Stimulated activated CD4-positive, alpha-beta T cell treated with anti-CD3 and anti-CD28 coated beads, TNF-alpha, amount 100 ng/mL, for 1 hour (primary cell): Measurements from ENCODE around the gene GABBR2.

Experiments
- DNase-seq, 3 donors: peaks; one replicate each; pipeline ENCODE4 v3.0.0-alpha.2; 2020; ENCODE audit warnings: low read depth in 3 of 3, low spot score in 1 of 3

The GABBR2 gene

DNA sequence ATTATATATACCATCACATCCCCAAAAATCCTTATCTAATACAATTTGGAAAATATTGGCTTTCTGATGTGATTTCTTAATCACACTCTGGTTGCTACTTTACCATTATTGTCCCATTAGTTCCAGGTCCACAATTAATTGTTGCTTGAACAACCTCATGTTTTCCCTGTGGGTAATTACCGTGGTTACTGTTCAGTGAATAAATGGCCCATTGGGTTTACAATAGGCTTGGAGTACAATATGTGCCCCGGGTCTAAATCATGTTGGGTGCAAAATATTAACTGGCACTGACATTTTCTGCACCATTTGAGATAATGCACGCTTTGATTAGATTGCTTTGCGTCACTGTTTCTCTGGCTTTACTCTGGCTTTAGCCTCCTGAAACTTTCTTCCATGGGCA is 163.7 kb downstream of the GABBR2 start:
- DNase-seq: no peak

DNA sequence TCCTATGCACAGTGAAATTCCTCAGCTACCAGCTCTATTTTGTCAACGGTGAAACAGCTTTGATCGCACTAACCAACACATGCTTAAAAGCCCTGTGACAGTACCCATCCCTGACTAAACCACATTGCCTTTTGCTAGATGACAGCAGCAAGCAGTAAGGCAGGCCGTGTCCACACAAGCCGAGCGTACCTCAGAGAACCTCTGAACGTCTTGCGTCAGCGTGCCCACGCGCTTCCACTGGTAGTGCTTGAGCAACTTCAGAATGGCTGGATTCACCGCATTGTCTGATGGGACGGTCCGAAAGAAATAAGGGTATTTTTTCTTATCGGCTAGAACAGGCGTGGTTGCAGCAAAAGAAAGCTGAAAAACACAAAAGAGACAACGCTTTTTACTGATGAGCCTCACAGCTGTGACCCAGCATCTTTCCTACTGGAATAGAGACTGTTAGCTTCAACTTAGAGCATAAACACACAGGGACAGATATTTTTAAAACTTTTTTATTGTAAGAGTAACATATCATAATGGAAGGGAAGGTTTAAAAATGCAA is 167.0 kb downstream of the GABBR2 start:
- DNase-seq: no peak

DNA sequence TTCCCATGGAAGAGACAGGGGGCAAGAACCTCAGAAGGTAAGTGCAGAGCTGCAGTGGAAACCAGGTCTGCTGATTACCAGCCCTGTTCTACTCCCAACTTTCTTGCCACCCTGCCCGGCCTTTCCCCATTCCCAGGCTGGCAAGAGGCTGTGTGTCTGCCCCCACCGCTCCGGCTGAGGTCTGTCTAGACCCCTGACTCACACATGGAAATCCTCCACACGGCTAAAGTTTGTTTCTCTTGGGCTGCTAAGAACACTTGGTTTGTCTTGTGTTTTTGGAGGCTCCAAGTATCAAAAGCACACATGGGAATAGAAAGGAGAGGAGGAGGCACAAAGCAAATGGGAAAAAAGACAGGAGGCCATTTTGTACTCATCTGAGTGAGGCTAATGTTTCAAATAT is 168.3 kb downstream of the GABBR2 start:
- no peak for DNase-seq

DNA sequence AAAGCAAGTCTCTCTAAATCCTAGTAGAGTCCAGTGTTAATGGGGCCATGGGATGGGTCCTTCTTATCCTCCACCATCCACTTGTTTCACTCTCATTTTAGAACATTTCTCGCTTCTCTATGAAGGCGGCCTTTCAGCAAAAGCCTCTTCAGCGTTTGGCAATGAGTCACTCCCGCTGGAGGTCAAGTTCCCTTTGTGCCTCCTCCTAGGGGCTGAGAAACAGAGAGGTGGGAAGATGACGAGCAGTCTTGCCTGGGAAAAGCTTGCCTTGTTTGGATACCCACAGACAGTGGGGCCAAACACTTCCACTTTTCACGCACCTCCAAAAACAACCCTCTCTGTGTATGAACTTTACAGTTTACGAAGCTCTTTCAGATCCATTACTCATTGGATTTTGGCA is 168.8 kb downstream of the GABBR2 start:
- DNase-seq: no peak

DNA sequence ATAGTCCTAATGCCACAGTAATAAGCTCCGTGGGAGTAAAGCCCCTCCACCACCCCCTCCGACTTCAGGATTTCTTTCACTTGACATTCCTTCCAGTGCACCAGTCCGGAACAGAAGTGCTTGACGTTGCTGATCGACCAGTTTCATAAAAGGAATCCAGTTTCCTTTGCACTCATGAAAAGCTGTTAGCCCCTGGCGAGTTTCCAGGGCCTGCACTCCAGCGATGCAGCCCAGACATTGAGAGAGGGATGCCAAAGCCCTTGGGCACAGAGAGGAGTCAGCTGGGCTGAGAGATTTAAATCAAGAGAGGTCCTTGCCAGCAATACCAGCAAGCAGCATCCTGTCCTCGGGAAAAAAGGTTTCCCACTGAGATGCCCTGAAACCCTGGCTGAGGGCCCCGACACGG is 170.1 kb downstream of the GABBR2 start:
- no peak for DNase-seq

DNA sequence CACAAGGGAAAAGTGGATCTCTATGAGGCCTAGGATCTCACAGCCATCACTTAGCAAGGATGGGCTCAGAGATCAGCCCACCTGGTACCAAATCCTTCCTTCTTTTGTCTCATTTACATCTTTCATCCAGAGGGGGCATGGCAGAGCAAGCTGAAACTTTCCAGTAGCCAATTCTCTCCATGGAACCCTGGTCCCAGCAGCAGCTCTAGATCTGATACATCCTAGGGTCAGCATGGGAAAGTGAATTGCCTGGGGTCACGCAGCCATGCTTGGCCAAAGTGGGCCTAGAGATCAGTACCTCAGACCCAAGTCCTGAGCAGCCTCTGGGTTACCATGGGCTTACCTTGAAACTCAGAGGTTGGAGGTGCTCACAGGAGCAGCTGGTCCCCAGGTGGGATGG is 170.5 kb downstream of the GABBR2 start:
- no peak for DNase-seq

DNA sequence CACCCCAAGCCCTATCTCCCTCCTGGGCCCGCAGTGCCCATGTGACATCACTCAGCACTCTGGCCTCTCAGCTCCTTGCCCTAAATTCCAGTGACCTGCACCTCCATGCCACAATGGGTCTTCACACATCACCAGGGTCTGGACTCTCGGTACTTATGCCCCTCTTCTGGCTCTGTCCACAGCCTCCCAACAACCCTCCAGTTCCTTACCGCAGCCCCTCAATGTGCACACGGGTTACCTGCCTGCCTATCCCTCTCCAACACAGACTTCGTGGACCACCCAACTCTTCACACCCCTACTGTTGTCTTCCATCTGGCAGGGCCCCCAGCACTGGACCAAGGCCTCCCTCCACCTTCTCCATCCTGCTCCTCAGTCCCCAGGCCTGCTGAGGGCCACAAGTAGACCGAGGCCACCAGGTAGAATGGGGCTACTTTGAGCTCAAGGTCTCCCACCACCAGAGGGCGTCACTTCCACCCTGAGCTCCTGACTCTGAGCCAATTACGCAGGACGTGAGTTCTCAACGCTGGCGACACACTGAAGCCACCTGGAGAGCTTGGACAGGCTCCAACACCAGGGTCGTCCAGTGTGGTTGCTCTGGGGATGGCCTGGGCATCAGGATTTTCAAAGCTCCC is 172.1 kb downstream of the GABBR2 start:
- DNase-seq: no peak

DNA sequence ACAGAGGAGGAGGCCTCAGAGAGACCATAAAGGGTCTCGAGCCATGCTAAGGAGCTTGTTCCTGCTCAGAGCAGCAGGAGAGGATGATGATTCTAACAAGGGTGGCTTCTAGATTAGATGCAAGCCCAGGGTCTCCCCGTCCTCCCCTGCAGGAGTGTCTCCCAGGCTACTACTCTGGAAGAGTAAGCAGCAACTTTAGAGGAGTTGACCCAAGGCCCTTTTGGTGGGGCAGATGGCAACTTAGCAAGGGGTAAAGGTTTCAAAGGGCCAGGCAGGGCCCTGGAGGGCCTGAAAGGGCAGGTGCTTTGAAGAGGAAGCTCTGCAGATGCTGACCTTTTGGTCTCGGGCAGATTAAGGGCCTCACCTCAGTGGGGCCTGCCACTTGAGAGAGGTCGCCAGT is 174.9 kb downstream of the GABBR2 start:
- DNase-seq: no peak

DNA sequence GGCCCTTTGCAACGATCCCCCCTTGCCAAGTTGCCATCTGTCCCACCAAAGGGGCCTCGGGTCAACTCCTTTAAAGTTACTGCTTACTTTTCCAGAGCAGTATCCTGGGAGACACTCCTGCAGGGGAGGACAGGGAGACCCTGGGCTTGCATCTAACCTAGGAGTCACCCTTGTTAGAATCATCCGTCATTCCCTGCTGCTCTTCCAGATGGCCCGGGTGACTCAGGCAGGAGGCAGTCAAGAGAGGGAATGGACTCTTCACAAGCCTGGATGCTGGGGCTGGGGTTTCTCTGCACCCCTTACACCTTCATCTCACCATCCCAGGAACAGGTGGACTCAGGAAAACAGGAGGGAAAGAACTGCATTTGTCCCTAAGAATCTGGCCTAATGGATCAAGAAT is 175.6 kb downstream of the GABBR2 start:
- DNase-seq: no peak

DNA sequence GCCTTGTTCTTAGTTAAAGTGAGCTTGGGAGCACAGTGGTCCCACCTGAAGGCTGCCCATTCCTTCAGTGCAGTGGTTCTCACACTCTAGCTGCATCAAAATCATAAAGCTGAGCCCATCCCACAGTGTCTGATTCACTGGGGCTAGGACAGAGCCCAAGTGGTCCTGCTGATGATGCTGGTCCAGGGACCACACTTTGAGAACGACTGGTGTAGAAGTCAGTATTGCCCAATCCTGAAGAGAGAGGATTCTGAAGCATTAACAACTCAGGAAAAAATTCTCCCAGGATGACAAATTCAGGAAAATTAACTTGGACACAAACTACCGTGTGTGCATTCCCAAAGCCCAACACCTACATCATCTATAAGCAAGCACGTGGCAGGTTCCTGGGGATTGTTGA is 176.2 kb downstream of the GABBR2 start:
- no peak for DNase-seq

DNA sequence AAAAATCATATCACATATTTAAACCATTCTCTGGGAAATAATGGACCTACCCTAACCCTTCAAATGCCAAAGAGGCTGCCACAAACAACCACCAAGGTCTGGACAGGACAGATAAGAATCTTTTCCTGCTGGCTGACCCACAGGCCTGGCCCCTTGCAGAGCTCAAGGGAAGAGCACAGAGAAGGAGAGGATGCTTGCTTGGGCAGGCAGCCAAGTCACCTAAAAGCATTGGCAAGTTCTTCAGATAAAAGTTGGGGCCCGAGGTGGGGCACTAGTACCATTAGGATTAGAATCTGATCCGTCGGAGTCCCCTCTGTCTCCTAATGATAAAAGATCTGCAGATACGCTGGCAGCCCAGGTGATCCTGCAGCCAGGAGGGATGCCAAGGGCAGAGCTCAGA is 176.6 kb downstream of the GABBR2 start:
- no peak for DNase-seq

DNA sequence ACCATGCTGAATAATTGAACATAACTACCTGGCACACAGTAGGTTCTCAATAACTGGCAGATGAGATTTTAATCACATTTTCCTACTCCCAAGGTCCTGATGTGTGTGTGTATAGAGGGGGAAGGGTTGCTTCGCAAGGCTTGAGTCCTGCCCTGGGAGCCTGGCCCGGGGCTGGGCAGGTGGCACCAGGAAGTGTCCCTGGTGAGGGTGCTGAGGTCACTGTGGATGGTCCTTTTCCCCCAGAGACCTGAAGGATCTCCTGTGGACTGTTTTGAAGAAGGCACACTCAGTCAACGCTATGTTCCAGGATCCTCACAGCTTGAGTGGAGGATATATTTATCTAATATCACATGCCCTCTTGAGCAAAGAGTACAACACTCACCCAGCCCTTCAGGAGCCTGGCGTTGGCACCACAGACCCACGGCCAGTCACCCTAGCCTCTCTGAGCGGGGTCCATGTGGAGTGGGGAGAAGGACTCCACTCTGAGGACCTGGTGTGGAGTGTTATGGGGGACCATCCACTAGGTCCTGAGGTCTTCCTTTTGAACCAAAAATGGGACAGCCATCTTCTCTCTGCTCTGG is 177.8 kb downstream of the GABBR2 start:
- DNase-seq: no peak

DNA sequence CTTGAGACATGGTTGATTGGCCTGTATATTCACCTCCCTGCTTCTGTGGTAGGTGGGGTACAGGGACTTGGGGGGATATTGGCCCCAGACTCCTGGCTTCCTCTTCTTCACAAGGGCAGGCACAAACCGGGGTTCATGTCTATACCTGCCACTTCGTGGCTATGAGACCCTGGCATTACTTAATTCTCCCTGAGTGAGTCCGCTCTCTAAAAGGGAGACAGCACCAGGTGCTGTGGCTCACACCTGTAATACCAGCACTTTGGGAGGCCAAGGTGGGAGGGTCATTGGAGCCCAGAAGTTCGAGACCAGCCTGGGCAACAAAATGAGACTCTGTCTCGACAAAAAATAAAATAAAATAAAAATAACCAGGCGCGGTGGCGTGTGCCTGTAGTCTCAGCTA is 178.5 kb downstream of the GABBR2 start:
- no peak for DNase-seq

DNA sequence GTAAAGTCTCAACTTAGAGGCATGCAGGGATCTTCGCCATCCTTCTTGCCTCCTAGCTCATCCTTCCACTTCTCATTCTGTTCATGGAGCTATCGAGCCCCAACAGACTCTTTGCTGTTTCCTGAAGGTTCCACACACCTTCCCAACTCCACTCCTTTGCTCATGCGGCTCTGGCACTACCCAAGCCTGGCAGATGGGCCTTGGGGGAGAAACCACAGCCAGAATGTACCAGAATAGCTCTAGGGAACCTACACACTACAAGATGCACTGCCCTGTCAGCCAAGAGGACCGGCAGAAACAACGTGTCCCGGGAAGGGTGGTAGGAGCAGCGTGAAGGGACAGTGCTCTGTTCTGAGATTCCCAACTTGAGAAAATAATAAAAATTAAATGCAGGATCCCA is 178.9 kb downstream of the GABBR2 start:
- DNase-seq: no peak

DNA sequence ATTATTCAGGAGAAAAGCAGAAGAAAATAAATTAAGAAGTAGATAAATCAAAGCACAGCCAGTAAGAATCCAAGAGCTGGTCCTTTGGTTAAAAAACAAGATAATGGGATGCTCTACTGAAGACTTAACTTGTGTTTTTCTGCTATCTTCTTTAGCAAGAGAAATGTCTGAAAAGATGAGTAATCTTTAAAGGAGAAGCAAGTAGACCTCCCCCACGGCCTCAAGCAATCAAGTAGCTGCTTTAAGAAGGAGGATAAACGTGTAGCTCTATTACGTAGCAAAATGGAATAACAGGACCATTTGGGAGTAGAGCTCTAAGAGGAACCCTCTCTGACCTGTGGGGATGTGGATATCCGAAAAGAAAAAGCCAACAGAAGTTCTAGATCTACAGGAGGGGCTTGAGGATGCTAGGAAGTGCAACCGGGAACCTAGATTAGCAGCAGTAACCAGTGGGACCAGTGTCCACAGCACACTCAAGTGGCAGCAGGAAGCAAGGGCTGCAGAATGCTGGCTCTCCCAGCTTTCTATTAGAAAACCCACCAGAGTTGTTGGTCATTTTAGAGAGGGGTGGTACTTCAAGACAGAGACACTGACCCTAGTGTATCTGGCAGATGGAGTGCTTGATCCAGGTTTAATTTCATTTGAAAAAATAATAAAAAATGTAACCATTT is 185.4 kb downstream of the GABBR2 start:
- no peak for DNase-seq

DNA sequence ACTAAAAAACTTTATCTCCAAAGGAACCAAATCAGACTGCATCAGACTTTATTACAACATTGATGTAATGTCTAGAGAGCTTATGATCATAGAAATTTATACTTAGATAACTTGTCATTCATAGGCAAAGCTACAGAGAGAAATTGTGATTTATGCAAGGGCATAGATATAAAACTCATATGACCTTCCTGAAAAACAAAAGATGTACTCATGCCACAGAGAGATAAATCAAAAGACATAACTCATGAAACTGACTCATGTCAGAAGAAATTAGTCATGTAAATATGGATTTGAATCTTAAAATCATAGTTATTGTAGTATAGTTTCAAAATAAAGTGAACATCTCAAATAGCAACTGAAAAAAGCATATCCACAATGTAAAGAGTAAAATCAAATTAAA is 186.2 kb downstream of the GABBR2 start:
- no peak for DNase-seq

DNA sequence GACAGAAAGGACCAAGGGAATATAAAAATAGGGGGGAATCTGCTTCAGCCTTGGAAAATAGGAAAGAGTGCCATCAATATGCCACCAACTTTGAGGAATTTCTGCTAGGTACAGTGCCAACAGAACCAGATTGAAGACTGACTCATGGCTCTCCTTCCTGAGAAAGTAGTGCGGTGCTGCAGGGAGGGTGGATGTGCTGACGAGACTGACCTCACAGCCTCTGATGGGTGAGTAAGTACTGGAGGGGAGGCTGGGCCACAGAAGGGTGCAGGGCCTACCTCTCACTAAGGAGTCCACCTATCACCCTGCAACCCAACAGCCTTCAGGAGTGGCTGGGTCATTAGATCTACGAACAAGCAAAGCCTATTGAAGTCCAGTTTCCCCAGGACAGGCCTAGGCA is 187.6 kb downstream of the GABBR2 start:
- DNase-seq: no peak

DNA sequence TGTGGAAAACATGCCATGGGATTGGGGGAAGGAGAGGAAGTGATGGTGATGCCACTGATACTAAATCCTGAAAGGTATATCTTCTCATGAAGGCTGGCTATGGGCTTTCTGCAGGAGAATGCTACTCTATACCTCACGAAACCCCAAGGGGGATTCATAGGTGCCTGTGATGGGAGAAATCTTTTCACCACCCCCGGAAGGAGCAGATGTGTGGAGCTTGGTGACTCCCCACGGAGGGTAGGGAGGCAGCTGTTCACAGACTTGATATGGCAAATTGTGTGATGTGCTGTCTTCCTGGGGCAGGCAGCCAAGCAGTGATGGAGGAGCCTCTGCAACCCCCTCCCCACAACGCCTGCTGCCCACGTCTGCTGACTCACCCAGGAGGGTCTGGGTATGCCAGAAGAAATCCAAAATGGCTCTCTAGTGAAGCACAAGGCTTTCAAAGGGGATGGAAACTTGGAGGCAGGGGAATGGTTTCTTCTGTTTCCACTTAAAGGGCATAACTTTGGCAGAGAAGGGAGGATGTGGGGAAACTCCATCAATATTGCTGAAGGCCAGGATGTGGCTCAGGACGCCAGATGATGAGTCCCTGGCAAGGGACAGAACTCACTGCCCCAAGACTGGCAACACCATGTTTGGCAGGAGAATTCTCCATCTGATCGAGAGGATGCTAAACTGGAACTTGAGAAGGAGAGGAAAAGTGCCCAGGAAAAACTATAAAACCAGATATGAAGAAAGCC is 188.3 kb downstream of the GABBR2 start:
- no peak for DNase-seq

DNA sequence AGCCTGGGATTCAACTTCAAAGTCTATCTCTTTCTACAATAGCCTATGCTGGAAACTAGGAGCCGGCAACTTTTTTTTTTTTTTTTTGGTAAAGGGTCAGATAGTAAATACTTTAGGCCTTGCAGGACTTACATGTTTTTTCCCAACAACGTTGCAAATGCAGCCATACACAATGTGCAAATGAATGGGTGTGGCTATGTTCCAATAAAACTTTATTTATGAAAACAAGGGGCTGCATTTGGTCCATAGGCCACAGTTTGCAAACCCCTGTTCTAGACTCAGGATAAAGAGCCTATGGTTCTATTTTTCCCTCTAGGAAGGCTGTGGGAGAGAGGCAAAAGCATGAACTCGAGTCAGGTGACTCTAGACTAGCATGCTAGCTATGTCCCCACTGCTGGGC is 189.1 kb downstream of the GABBR2 start:
- no peak for DNase-seq

DNA sequence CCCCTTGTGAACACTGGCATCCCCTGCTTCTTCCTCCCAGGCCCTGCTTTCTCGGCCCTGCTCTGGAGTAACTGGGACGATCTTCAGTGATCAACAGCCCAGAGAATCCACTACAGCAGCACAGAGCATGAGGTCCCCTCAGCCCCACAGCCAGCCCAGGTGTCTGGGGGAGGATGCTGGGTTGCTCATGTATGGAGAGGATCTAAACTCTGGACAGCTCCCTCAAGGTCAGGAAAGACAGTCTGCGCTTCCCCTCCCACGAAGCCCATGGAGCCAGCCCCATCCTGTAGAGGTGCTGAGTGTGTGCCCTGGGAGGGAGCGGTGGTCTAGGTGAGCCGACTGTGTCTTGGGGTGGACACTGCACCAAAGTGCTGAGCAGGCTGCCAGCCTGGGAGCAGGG is 190.2 kb downstream of the GABBR2 start:
- no peak for DNase-seq

DNA sequence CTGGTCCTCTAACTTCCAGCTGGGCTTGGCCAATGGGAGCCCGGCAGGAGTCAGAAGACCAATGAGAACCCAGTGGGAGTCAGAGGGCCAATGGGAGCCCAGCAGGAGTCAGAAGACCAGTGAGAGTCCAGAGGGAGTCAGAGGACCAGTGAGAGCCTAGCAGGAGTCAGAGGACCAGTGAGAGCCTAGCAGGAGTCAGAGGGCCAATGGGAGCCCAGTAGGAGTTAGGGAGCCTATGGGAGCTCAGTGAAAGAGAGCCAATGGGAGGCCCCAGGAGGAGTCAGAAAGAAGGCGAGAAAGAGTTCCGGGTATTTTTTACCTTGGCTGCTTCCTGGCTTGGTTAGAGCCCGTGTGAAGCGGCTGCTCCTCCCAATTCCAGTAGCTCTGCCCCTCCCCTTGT is 191.0 kb downstream of the GABBR2 start:
- DNase-seq: no peak

DNA sequence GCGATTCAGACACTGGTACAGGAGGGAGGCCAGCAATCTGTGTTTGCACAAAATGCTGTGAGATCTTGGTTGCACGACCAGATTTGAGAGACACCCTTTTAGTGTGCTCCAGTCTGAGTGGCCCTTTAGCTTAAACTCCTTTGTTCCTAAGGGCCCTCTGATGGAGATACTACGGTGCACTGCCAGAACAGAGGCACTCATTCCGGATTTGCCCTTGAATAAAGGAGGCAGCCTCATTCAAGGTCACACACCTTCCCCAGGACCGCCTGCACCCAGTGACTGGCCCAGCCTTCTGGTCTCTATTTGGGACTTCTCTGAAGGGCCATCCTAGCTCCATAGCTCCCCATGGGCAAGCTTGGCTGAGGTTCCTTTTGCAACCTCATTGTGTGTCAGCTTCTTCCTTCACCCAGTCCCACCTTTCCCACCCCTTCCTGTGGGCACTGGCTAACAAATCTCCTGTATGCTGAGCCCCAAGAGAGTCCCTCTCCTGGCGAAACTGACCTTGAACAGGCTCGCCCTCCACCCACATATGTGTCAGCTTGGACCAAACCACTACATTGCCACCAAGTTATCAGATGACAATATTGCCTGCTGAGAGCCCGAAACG is 191.7 kb downstream of the GABBR2 start:
- DNase-seq: no peak
